HEK293 (cell line): ENCODE results near the gene RSRC1.

Experiments used
- GLI2 ChIP-seq: fragments of 450-650 bp; formaldehyde crosslinking; IDR thresholded peaks from 2 replicates; pipeline ENCODE4; 2017; ENCODE audit warnings: missing biosample characterization, missing genetic modification characterization, low read depth, borderline replicate concordance
- GLIS2 ChIP-seq: fragments of 450-650 bp; formaldehyde crosslinking; IDR thresholded peaks from 2 replicates; pipeline ENCODE4 v1.5.1; 2016; ENCODE audit warnings: missing biosample characterization, missing genetic modification characterization
- HOXC10 ChIP-seq: sonication (generic); formaldehyde crosslinking; IDR thresholded peaks from 2 replicates; pipeline ENCODE4 v1.8.1; 2023; ENCODE audit warnings: mild to moderate bottlenecking, missing genetic modification reagents
- KLF1 ChIP-seq: fragments of 450-650 bp; formaldehyde crosslinking; IDR thresholded peaks from 2 replicates; pipeline ENCODE4 v1.5.1; 2016; ENCODE audit warnings: missing biosample characterization, missing genetic modification characterization
- KLF16 ChIP-seq: fragments of 450-650 bp; formaldehyde crosslinking; IDR thresholded peaks from 2 replicates; pipeline ENCODE4 v1.5.1; 2017; ENCODE audit warnings: missing biosample characterization, missing genetic modification characterization
- RBAK ChIP-seq: fragments of 450-650 bp; formaldehyde crosslinking; IDR thresholded peaks from 2 replicates; pipeline ENCODE4 v1.5.1; 2016; ENCODE audit warnings: missing biosample characterization, missing genetic modification characterization
- SETDB1 ChIP-seq: IDR thresholded peaks from one replicate; pipeline ENCODE4 v1.6.1; 2017; ENCODE audit warnings: mild to moderate bottlenecking, low read length, moderate library complexity, mixed read lengths; ENCODE audit not compliant: insufficient read length
- ZBTB26 ChIP-seq: fragments of 450-650 bp; formaldehyde crosslinking; optimal IDR thresholded peaks from 2 replicates; pipeline ENCODE3; 2016; ENCODE audit warnings: missing biosample characterization, mild to moderate bottlenecking, missing genetic modification characterization
- ZFHX2 ChIP-seq: fragments of 450-650 bp; formaldehyde crosslinking; conservative IDR thresholded peaks from 2 replicates; pipeline ENCODE4 v1.5.1; 2016; ENCODE audit warnings: missing biosample characterization, missing genetic modification characterization
- ZNF223 ChIP-seq: fragments of 450-650 bp; formaldehyde crosslinking; IDR thresholded peaks from 2 replicates; pipeline ENCODE4 v1.5.1; 2016; ENCODE audit warnings: missing biosample characterization, missing genetic modification characterization
- ZNF362 ChIP-seq: fragments of 450-650 bp; formaldehyde crosslinking; IDR thresholded peaks from 2 replicates; pipeline ENCODE4 v1.5.1; 2016; ENCODE audit warnings: missing biosample characterization, missing genetic modification characterization
- ZNF398 ChIP-seq: fragments of 450-650 bp; formaldehyde crosslinking; IDR thresholded peaks from 2 replicates; pipeline ENCODE4 v1.5.1; 2017; ENCODE audit warnings: missing biosample characterization, missing genetic modification characterization
- ZNF449 ChIP-seq: fragments of 450-650 bp; formaldehyde crosslinking; IDR thresholded peaks from 2 replicates; pipeline ENCODE4 v1.5.1; 2017; ENCODE audit warnings: missing biosample characterization, mild to moderate bottlenecking, missing genetic modification characterization, moderate library complexity
- ZNF560 ChIP-seq: fragments of 450-650 bp; formaldehyde crosslinking; IDR thresholded peaks from 2 replicates; pipeline ENCODE4 v1.5.1; 2017; ENCODE audit warnings: missing biosample characterization, missing genetic modification characterization, borderline replicate concordance
- ZNF596 ChIP-seq: fragments of 450-650 bp; IDR thresholded peaks from 2 replicates; pipeline ENCODE4 v1.5.0; 2018; ENCODE audit warnings: missing biosample characterization, mild to moderate bottlenecking, missing genetic modification characterization, moderate library complexity
- ZNF600 ChIP-seq: fragments of 450-650 bp; formaldehyde crosslinking; IDR thresholded peaks from 2 replicates; pipeline ENCODE4 v1.5.1; 2016; ENCODE audit warnings: missing biosample characterization, missing genetic modification characterization
- ZNF623 ChIP-seq: fragments of 450-650 bp; formaldehyde crosslinking; IDR thresholded peaks from 2 replicates; pipeline ENCODE4 v1.5.1; 2016; ENCODE audit warnings: missing biosample characterization, missing genetic modification characterization
- ZNF626 ChIP-seq: fragments of 450-650 bp; sonication (Bioruptor Pico); formaldehyde crosslinking; IDR thresholded peaks from 2 replicates; pipeline ENCODE4 v1.5.1; 2018; ENCODE audit warnings: missing biosample characterization, missing genetic modification characterization, inconsistent platforms
- ZNF639 ChIP-seq: fragments of 450-650 bp; formaldehyde crosslinking; IDR thresholded peaks from 2 replicates; pipeline ENCODE4 v1.5.1; 2016; ENCODE audit warnings: missing biosample characterization, missing genetic modification characterization
- ZNF658 ChIP-seq: fragments of 450-650 bp; formaldehyde crosslinking; IDR thresholded peaks from 2 replicates; pipeline ENCODE4; 2016; ENCODE audit warnings: missing biosample characterization, missing genetic modification characterization
- ZNF660 ChIP-seq: fragments of 450-650 bp; IDR thresholded peaks from 2 replicates; pipeline ENCODE4 v1.5.1; 2018; ENCODE audit warnings: missing biosample characterization, mild to moderate bottlenecking, missing genetic modification characterization
- TF ChIP-seq, protein P1 (sequence below): fragments of 450-650 bp; formaldehyde crosslinking; conservative IDR thresholded peaks from 2 replicates; pipeline ENCODE4 v1.5.1; 2016; ENCODE audit warnings: low read depth, missing biosample characterization, missing genetic modification characterization
- TF ChIP-seq, protein P2 (sequence below): fragments of 450-650 bp; formaldehyde crosslinking; IDR thresholded peaks from 2 replicates; pipeline ENCODE4 v1.5.1; 2016; ENCODE audit warnings: missing biosample characterization, missing genetic modification characterization

RSRC1 gene

DNA sequence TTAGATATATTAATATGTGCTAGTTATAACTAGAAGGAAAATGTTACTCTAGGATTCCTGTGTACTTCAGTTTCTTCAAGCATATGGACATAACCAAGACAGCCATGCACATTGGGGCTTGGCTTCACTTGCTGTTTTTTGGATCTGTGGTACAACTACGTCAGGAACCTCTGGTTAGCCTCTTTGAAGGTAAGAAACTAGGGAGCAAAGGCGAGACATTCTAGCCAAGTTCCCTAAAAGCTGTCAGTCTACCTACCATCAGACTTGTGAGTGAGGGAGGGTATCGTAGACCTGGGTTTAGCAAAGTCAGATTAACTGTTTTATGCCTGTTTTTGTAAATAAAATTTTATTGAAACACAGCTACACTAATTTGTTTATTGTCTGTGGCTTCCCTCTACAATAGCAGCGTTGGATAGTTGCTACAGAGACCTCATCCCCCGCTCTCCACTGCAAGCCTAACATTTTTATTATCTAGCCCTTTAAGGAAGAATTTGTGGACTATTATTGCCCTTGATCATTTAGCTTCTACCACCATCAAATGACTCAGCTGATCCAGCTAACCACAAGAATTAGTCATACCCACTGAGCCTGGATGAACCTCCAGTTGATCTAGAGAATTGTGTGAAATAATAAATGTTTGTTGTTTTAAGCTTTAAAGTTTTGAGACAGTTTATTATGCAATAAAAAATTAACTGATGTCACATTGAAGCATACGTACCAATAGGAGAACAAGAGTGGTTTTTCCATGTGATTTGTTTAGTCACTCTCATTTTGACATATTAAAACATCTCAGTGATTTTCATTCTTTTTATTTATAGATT lies 58.1 kb downstream of the RSRC1 start (continued):
- TF ChIP-seq ZBTB26 (tag by site-specific recombination) (no peak), ZNF623 (tag by site-specific recombination) (0 out of 2 replicates have a peak, but pooled peaks have one; percentile 6), KLF1 (tag by site-specific recombination) (no peak), ZNF449 (tag by site-specific recombination) (no peak), ZNF600 (tag by site-specific recombination) (no peak), ZNF362 (tag by site-specific recombination) (peak; percentile 48; the same call in 1 of the 2 replicates), ZNF223 (no peak), ZNF639 (peak; percentile 64; the same call in 1 of the 2 replicates), ZNF398 (tag by site-specific recombination) (peak; percentile 53), ZNF626 (tag by site-specific recombination) (no peak), ZNF596 (tag by site-specific recombination) (no peak), HOXC10 (CRISPR knock-in tag) (no peak), KLF16 (tag by site-specific recombination) (no peak), ZNF658 (tag by site-specific recombination) (no peak), SETDB1 (no peak), RBAK (no peak), GLI2 (tag by site-specific recombination) (peak; percentile 68; the same call in 1 of the 2 replicates), ZFHX2 (tag by site-specific recombination) (no peak), ZNF660 (tag by site-specific recombination) (peak; percentile 94), GLIS2 (peak; percentile 30; the same call in 1 of the 2 replicates), ZNF560 (no peak)
- TF ChIP-seq, protein P1, sequence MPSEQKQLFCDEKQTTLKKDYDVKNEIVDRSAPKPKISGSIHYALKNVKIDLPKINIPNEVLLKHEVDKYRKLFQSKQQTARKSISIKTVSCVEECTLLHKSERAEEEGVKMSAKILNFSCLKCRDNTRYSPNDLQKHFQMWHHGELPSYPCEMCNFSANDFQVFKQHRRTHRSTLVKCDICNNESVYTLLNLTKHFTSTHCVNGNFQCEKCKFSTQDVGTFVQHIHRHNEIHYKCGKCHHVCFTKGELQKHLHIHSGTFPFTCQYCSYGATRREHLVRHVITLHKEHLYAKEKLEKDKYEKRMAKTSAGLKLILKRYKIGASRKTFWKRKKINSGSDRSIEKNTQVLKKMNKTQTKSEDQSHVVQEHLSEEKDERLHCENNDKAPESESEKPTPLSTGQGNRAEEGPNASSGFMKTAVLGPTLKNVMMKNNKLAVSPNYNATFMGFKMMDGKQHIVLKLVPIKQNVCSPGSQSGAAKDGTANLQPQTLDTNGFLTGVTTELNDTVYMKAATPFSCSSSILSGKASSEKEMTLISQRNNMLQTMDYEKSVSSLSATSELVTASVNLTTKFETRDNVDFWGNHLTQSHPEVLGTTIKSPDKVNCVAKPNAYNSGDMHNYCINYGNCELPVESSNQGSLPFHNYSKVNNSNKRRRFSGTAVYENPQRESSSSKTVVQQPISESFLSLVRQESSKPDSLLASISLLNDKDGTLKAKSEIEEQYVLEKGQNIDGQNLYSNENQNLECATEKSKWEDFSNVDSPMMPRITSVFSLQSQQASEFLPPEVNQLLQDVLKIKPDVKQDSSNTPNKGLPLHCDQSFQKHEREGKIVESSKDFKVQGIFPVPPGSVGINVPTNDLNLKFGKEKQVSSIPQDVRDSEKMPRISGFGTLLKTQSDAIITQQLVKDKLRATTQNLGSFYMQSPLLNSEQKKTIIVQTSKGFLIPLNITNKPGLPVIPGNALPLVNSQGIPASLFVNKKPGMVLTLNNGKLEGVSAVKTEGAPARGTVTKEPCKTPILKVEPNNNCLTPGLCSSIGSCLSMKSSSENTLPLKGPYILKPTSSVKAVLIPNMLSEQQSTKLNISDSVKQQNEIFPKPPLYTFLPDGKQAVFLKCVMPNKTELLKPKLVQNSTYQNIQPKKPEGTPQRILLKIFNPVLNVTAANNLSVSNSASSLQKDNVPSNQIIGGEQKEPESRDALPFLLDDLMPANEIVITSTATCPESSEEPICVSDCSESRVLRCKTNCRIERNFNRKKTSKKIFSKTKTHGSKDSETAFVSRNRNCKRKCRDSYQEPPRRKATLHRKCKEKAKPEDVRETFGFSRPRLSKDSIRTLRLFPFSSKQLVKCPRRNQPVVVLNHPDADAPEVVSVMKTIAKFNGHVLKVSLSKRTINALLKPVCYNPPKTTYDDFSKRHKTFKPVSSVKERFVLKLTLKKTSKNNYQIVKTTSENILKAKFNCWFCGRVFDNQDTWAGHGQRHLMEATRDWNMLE (tag by site-specific recombination): 0 out of 2 replicates have a peak, but pooled peaks have one; percentile 46
- TF ChIP-seq, protein P2, sequence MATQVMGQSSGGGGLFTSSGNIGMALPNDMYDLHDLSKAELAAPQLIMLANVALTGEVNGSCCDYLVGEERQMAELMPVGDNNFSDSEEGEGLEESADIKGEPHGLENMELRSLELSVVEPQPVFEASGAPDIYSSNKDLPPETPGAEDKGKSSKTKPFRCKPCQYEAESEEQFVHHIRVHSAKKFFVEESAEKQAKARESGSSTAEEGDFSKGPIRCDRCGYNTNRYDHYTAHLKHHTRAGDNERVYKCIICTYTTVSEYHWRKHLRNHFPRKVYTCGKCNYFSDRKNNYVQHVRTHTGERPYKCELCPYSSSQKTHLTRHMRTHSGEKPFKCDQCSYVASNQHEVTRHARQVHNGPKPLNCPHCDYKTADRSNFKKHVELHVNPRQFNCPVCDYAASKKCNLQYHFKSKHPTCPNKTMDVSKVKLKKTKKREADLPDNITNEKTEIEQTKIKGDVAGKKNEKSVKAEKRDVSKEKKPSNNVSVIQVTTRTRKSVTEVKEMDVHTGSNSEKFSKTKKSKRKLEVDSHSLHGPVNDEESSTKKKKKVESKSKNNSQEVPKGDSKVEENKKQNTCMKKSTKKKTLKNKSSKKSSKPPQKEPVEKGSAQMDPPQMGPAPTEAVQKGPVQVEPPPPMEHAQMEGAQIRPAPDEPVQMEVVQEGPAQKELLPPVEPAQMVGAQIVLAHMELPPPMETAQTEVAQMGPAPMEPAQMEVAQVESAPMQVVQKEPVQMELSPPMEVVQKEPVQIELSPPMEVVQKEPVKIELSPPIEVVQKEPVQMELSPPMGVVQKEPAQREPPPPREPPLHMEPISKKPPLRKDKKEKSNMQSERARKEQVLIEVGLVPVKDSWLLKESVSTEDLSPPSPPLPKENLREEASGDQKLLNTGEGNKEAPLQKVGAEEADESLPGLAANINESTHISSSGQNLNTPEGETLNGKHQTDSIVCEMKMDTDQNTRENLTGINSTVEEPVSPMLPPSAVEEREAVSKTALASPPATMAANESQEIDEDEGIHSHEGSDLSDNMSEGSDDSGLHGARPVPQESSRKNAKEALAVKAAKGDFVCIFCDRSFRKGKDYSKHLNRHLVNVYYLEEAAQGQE (tag by site-specific recombination): no peak
